ENCODE measurements around the gene ACAP3. TPM values are rescaled to one million over a fixed set of nuclear protein-coding genes. Genes with fewer than 3 reads are reported as not detected.

Gene ACAP3
- total RNA-seq: 63.2 TPM

GRCh38 chr1:1307923-1308755 lies at the start of gene ACAP3, which contains the start of gene PUSL1:
ACAP3 (minus strand) TSS chr1:1307930; CDS start chr1:1307815, 115 bp downstream.
PUSL1 (plus strand) TSS chr1:1308597; CDS start chr1:1308644, 47 bp downstream.
- FAIRE-seq (no peak), DNase-seq (ENCODE audit: low spot score in 2 of 2) (peak; percentile 96 to 99)

- FAIRE-seq (no peak), DNase-seq (ENCODE audit: low spot score in 2 of 2) (no peak)
Measured at GRCh38 chr1:1356796-1357401, 49.2 kb upstream of the ACAP3 start.

DNA sequence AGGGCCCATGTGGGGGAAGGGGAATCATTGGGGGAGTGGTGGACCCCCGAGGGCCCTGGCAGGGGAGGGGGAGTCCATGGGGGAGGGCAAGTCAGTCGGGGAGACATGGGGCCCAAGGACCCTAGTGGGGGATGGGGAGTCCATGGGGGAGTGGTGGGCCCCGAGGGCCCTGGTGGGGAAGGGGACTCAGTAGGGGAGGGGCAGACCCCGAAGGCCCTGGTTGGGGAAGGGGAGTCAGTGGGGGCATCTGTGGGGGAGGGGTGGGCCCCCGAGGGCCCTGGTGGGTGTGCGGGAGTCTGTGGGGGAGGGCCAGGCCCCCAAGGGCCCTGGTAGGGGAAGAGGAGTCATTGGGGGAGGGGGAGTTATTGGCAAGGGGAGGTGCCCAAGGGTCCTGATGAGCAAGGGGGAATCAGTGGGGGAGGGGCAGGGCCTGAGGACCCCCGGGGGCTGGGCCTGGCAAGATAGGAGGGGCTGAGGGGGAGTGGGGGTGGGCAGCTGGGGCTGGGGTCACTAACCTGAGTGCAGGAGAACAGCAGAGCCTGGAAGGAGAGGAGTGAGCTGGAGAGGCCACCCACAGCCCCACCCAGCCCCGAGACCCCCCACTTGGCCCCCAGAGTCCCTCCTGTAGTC lies 48.6 kb upstream of the ACAP3 start:
- no peak for FAIRE-seq
- no peak for DNase-seq (ENCODE audit: low spot score in 2 of 2)

DNA sequence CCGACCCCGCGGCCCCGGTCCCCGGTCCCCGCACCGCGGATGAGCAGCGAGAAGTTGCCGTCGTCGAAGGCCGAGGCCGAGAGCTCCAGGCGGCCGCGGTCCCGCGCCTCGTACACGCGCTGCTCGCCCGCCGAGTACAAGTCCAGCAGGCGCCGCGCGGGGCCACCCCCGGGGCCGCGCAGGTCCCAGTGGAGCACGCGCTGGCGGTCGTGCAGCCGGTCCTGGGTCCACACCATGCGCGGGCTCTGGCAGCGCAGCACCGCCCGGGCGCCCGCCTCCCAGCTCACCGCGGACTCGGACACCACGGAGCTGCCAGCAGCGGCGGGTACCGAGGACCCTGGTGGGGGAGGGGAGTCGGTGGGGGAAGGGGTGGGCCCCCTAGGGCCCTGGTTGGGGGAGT lies 47.7 kb upstream of the ACAP3 start:
- FAIRE-seq (no peak), DNase-seq (ENCODE audit: low spot score in 2 of 2) (peak in 1 of 2 donors; percentile 67)

GRCh38 chr1:1354271-1355247 lies 46.8 kb upstream of the ACAP3 start:
- no peak for FAIRE-seq
- DNase-seq (ENCODE audit: low spot score in 2 of 2): no peak

- FAIRE-seq: no peak
- DNase-seq (ENCODE audit: low spot score in 2 of 2): no peak
Measured at GRCh38 chr1:1353389-1354151, 45.8 kb upstream of the ACAP3 start.

DNA sequence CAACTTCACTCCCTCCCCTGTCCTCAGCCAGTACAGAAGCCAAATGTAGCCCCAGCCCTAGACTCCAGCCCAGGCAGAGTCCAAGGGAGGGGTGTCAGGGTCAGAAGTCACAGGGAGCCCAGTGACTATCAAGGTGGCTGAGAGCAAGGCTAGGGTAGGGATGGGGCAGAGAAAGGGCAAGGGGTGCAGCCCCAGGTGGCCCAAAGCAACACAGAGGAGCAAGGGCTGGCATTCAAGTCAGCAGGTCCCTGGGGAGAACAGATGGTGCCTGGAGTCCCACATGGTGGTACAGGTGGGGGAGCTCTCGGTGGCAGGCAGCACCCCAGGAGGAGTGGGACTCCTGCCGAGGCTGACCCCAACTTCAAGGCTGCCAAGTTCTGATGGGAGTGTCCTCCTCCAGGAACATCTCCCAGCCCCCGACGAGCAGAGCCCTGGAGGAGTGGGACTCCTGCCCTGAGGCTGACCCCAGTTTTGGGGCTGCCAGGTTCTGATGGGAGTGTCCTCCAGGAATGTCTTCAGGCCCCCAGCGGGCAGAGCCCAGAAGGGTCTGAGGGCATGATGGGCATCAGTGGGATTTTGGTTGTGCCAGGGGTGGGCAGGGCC lies 45.2 kb upstream of the ACAP3 start:
- FAIRE-seq: no peak
- no peak for DNase-seq (ENCODE audit: low spot score in 2 of 2)

DNA sequence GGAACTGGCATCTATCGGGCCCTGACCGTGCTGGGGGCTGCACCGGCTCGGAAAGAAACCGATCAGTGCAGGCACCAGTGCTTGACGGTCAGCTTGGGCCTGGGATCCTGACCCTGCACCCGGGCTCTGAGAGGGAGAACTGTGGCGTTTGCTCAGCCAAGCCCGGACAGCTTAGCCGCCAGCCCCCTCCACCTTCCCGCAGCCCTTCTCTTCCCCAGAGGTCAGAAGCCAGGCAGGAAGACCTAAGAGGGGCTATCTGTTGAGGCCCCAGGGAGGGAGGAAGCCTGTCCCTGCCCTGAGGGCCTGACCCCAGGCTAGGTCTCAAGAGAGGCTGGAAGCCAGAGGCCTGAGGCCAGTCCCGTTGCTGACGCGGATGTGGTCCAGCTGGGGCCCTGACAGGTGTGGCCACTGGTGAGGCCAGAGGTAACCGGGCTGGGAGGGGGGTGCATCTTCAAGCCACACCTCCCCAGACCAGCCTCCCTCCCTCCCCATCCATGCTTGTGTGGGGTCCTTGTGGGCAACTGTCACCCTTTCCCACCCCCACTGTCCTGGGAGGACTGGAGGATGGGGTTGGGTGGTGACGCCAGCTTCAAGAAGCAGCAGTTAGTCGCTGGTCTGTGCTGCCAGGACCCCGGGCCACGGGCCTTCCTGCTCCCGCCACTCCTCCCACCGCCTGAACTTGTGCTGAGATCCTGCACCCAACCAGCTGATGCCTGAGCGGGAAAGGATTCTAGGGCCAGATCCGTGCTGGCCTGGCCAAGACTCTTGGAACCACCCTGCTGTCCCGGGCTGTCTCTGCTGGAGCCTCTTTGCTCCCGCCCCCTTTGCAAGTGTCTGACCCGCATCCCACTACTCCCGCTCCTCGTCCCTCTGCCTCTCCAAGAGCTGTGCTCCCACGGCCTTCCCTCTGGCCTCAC lies 44.0 kb upstream of the ACAP3 start:
- FAIRE-seq (no peak), DNase-seq (ENCODE audit: low spot score in 2 of 2) (no peak)

DNA sequence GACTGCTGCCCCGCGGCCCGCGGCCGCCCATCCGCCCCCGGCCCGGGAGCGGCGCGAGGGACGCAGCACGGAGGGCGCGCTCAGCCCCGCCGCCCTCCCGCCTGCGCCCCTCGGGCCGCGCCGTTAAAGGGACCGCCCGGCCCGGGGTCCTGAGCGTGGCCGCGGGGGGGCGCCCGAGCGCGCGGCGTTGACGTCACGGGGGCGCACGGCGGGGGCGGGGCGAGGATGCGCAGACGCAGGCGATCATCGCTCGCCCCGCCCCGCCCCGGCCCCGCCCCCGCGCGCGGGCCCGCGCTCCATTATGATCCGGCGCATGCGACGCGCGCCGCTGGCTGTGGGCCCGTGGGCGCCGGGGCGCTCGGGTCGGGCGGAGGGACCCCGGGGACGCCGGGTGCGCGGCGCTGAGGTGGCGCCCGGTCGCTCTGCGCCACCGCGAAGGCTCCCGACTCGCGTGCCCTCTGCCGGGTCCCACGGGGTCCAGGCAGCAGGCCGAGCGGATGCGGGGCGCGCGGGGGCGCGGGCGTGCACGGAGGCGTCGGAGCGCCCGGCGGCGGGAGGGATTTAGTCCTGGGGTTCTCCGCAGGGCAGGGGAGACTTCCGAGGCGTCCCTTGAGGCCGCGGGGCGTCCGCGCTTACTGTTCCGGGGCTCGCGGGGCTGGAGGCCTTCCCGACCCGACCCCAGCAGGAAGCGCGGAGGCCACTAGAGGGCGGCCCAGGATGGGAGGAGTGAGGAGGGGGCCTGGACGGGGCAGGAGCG lies 41.7 kb upstream of the ACAP3 start, which contains the start of gene DVL1:
DVL1 (minus strand) TSS at position 163 of the 757 bp plus-strand sequence. CDS start 353 bp downstream, outside the sequence.
- DNase-seq (ENCODE audit: low spot score in 2 of 2) (peak; percentile 97 to 99), FAIRE-seq (no peak)

DNA sequence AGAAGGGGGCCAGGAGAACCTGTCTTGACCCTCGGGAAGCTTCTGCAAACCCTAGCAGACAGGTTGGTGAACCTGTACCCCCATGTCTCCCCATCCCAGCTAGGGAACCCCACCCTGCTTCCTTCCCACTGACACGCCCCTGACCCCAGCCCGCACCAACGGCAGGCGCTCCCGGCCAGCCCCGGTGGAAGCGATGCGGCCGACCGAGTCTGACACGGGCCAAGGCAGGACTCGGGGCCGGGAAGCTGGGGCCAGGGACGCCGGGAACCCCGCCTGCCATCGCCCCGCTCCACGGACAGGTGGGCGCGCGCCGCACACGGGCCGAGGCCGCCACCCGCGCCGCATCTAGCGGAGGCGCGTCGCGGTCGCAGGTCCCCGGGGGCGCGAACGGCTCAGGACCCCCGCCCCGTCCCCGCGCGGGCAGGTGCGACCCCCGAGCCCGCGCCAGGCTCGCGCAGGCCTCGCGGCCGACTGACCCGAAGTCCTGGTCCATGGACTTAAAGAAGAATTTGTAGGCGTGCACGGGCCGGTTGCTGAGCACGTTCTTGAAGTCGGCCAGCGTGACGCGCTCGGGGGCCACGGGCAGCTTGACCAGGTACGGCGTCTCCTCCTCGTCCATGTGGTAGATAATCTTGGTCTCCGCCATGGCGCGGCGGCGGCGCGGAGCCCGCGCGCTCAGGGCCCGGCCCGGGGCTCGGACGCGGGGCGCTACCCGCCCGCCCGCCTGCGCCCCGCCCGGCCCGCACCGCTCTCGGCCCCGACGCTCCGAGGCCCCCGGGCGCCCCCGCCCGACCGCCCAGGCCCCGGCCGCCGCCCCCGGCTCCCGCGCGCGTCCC lies 40.9 kb upstream of the ACAP3 start:
- FAIRE-seq (no peak), DNase-seq (ENCODE audit: low spot score in 2 of 2) (no peak)

DNA sequence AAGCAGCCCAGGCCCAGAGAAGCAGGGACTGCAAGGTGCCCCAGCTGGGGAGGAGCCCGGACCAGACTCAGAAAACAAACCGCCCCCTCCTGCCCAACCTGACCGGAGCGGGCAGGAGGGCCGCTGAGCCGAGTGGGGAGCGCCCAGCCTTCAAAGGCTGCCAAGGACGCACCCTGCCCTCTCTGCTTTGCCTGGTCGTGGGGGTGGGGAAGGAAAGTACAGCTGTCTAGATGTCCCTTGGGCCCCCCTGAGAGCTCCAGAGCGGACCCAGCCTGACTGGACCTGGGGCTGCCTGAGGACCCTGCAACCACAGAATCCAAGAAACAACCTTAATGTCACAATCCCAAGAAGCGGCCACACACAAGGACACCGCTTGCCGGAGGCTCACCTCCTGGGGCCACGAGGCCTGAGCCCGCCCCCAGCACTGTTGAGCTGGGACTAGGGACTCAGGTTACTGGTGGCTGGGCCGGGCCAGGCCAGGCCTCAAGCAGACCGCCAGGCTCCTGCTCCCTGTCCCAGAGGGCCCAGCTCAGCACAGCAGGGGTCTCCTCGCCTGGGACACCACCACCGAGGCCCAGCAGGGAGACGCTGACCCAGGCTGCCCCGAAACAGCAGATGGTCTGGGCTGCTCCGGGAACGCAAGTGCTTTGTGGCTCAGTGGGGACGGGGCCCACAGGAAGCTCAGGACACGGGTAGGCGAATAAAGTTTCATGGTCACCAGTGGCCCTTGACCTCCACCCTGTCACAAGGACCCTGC lies 40.1 kb upstream of the ACAP3 start:
- FAIRE-seq: no peak
- DNase-seq (ENCODE audit: low spot score in 2 of 2): no peak

DNA sequence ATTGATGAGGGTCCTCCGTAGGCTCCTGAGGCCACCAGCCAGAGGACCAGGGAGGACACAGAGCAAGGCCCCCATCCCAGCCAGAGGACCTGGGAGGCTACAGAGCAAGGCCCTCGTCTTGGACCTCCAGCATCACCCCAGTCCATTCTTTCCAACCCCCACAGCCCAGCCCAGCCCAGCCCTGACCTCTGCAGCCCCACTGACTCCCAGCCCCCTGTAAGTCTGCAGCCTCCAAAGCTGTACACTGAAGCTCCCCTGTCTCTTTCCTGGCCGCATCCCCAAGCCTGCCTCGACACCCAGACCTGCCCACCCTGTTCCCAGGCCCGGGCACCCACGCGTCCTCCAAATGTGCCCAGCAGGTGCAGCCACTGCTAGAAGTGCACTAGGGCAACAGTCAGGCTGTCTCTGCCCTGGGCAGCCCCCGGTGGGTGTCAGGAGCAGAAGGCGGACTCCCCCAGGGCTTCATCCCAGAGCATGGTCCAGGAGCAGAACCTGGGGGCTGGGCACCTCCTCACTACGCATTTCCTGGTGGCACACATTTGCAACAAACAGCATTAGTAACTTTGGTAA lies 39.4 kb upstream of the ACAP3 start:
- FAIRE-seq (no peak), DNase-seq (ENCODE audit: low spot score in 2 of 2) (no peak)

- DNase-seq (ENCODE audit: low spot score in 2 of 2) (no peak), FAIRE-seq (no peak)
Measured at GRCh38 chr1:1346501-1346890, 38.8 kb upstream of the ACAP3 start.

DNA sequence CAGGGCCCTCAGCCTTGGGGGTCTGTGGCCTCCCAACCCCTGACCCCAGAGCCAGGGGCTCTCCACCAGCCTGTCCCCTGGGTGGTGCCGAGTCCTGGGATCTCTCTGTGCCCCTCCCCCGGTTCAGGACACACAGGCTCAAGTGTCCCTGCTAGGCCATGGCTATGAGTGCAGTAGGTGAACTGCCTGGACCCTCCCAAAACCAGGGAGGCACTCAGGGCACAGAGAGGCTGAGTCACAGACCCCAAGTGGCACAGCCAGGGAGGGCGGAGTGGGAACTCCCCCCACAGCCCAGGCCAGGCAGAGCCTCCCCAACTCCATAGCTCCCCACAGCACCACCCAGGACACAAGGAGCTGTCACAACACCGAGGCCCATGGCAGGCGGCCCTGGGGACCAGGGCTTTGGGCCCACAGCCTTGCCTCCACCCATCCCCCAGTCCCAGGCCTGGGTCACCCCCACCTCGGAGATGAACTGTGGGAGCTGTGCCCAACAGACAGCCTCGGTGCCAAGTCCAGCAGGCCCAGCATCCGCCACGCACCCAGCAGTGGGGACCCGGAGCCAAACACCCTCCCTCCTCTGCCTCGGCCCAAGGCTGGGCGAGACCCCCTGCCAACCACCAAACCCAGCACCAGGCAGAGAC lies 38.2 kb upstream of the ACAP3 start:
- no peak for DNase-seq (ENCODE audit: low spot score in 2 of 2)
- FAIRE-seq: no peak

DNA sequence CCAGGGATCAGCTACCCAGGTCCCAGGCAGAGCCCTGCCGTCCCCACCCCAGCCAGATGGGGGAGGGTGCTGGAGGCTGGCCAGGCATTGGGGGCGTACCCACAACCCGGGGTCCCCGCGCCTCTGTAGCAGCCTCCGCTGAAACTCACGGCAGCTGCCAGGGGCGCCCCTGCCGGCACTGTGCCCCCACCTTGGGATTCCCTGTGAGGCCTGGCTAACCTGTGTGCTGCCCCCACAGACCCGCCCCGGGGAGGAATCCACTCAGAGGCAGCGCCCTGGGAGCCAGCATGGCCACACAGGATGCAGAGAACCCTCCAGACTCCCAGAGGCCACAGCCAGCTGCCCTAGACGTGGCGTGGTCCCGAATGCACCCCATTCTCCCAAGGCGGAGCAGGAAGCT lies 37.7 kb upstream of the ACAP3 start:
- FAIRE-seq (no peak), DNase-seq (ENCODE audit: low spot score in 2 of 2) (no peak)

Measured in frontal cortex (tissue), 4 donors.